Loucy (cell line): ENCODE results near the gene ATP13A1.

ENCODE experiments used
- H2AFZ ChIP-seq: fragments of 200-600 bp; sonication (generic); 2 replicates; pipeline ENCODE4 v1.6.0; 2016; ENCODE audit warnings: antibody characterized with exemption, mild to moderate bottlenecking, low read length, moderate library complexity
- H3F3A ChIP-seq: fragments of 200-600 bp; 2 replicates; pipeline ENCODE4 v1.6.0; 2016; ENCODE audit warnings: antibody characterized with exemption, low read depth, mild to moderate bottlenecking
- H3K27me3 ChIP-seq: fragments of 200-600 bp; sonication (generic); 2 replicates; pipeline ENCODE4 v1.6.1; 2014; ENCODE audit warnings: low read length, mild to moderate bottlenecking; ENCODE audit not compliant: insufficient read depth, poor library complexity, severe bottlenecking
- H3K36me3 ChIP-seq: fragments of 200-600 bp; sonication (generic); 2 replicates; pipeline ENCODE4 v1.6.1; 2016; ENCODE audit warnings: low read length; ENCODE audit not compliant: insufficient read depth
- H3K4me1 ChIP-seq: fragments of 200-600 bp; sonication (generic); 2 replicates; pipeline ENCODE4 v1.5.1; 2014; ENCODE audit warnings: low read length, mild to moderate bottlenecking; ENCODE audit not compliant: insufficient read depth, poor library complexity, severe bottlenecking
- H3K4me2 ChIP-seq: fragments of 200-600 bp; sonication (generic); 2 replicates; pipeline ENCODE4 v1.6.0; 2014; ENCODE audit warnings: antibody characterized with exemption, low read length, low read depth, mild to moderate bottlenecking; ENCODE audit not compliant: poor library complexity, severe bottlenecking
- H3K4me3 ChIP-seq: fragments of 200-600 bp; sonication (generic); 2 replicates; pipeline ENCODE4 v1.5.1; 2014; ENCODE audit warnings: low read length, mild to moderate bottlenecking, mixed read lengths; ENCODE audit not compliant: poor library complexity, severe bottlenecking
- H3K79me2 ChIP-seq: fragments of 200-600 bp; sonication (generic); 2 replicates; pipeline ENCODE4 v1.6.1; 2014; ENCODE audit warnings: low read length; ENCODE audit not compliant: insufficient read depth
- H3K9ac ChIP-seq: fragments of 200-600 bp; sonication (generic); 2 replicates; pipeline ENCODE4 v1.6.0; 2014; ENCODE audit warnings: mild to moderate bottlenecking, low read depth, low read length, moderate library complexity; ENCODE audit not compliant: poor library complexity, severe bottlenecking
- H3K9me2 ChIP-seq: fragments of 200-600 bp; sonication (generic); replicated peaks from 2 replicates; pipeline ENCODE4 v1.6.1; 2016; ENCODE audit warnings: low read depth, low read length, mixed read lengths
- H3K9me3 ChIP-seq: fragments of 200-600 bp; sonication (generic); 2 replicates; pipeline ENCODE4 v1.6.1; 2014; ENCODE audit warnings: mild to moderate bottlenecking, antibody characterized with exemption, low read length, low read depth; ENCODE audit not compliant: insufficient read depth
- H4K20me1 ChIP-seq: fragments of 200-600 bp; sonication (generic); 2 replicates; pipeline ENCODE4 v1.6.0; 2014; ENCODE audit warnings: antibody characterized with exemption, low read length, mild to moderate bottlenecking; ENCODE audit not compliant: insufficient read depth, poor library complexity, severe bottlenecking
- EZH2phosphoT487 ChIP-seq: fragments of 200-600 bp; IDR thresholded peaks from 2 replicates; pipeline ENCODE4 v1.6.1; 2018; ENCODE audit warnings: antibody characterized with exemption, mild to moderate bottlenecking, moderate library complexity, borderline replicate concordance
- TF ChIP-seq, protein P1 (sequence below): fragments of 200-600 bp; sonication (generic); conservative IDR thresholded peaks from 2 replicates; pipeline ENCODE4 v1.5.1; 2014; ENCODE audit warnings: mild to moderate bottlenecking, antibody characterized with exemption, low read length

The ATP13A1 gene

DNA sequence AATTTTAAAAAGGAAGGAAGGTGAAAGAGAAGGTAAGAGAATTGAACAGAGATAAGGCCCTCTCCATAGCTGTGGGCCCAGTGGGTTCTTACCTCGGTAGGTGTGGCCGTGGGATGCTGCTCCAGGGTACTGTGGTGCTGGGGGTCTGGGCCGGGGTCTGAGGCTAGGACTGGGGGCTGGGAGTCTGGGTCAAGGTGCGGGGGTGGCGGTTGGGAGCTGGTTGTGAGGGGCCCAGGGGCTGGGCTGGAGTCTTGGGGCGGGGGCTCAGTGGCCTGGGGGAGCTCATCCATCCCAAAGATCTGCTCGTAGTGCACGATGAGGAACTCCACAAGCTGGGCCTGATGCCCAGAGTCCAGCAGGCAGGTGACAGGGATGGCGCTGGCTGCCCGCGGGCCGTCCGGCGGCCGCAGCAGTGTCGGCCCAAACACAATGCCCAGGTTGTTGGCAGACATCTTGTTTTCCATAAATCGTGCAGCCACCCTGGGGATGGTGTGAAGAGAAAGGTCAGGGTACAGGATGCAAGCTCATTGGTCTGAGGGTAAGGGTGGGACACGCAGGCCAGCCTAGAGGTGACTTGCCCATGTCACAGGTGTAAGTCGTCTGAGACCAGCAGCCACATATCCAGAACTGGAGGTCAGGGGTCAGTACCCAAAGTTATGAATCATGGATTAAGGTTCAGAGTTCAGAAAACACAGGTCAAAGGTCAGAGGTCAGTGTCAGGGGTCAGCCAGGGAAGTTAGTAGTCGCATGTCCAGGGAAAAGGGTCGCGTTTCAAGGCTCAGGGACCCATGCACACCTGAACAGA lies 29.6 kb downstream of the ATP13A1 start:
- H3K79me2 ChIP-seq: no peaks in the 10 kb centered on the region
- H3K9me2 ChIP-seq: no peaks in the 10 kb centered on the region
- H3F3A ChIP-seq: no peaks in the 10 kb centered on the region
- H3K27me3 ChIP-seq: no peaks in the 10 kb centered on the region
- H3K4me3 ChIP-seq: no peak overlapping the region
- peaks cover 17% of the 10 kb centered on the region; the same call in 1 of the 2 replicates for H3K36me3 ChIP-seq
- H4K20me1 ChIP-seq: no peaks in the 10 kb centered on the region
- no peaks in the 10 kb centered on the region for H3K9me3 ChIP-seq
- H2AFZ ChIP-seq: no peak overlapping the region
- H3K9ac ChIP-seq: no peak overlapping the region
- no peak overlapping the region for H3K4me2 ChIP-seq
- TF ChIP-seq, protein P1, sequence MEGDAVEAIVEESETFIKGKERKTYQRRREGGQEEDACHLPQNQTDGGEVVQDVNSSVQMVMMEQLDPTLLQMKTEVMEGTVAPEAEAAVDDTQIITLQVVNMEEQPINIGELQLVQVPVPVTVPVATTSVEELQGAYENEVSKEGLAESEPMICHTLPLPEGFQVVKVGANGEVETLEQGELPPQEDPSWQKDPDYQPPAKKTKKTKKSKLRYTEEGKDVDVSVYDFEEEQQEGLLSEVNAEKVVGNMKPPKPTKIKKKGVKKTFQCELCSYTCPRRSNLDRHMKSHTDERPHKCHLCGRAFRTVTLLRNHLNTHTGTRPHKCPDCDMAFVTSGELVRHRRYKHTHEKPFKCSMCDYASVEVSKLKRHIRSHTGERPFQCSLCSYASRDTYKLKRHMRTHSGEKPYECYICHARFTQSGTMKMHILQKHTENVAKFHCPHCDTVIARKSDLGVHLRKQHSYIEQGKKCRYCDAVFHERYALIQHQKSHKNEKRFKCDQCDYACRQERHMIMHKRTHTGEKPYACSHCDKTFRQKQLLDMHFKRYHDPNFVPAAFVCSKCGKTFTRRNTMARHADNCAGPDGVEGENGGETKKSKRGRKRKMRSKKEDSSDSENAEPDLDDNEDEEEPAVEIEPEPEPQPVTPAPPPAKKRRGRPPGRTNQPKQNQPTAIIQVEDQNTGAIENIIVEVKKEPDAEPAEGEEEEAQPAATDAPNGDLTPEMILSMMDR: no peak
- TF ChIP-seq EZH2phosphoT487: no peak
- no peaks in the 10 kb centered on the region for H3K4me1 ChIP-seq

DNA sequence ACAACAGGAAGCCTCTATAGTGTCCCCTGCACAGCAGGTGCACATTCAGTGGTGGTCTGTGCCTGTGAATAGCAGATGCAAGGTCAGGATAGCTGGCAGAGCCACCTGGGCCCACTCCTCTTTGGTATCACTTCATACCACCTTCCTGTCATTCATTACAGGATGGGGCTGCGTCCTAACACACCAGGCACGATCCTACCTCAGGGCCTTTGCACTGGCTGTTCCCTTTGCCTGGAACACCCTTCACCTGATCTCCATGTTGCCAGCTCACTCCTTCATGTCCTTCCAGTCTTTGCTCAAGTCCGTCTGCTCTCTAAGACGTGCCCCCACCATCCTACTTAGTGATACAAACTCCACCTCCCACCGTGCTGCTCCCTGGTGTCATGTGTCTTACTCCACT lies 30.8 kb downstream of the ATP13A1 start:
- TF ChIP-seq EZH2phosphoT487: no peak
- TF ChIP-seq, protein P1: no peak
- Histone ChIP-seq H3K9me3 (no peaks in the 10 kb centered on the region), H3F3A (no peaks in the 10 kb centered on the region), H3K36me3 (peaks cover 17% of the 10 kb centered on the region; the same call in 1 of the 2 replicates), H2AFZ (no peak overlapping the region), H3K9ac (no peak overlapping the region), H3K4me3 (no peak overlapping the region), H3K4me2 (no peak overlapping the region), H3K4me1 (no peaks in the 10 kb centered on the region), H3K27me3 (no peaks in the 10 kb centered on the region), H3K9me2 (no peaks in the 10 kb centered on the region), H4K20me1 (no peaks in the 10 kb centered on the region), H3K79me2 (no peaks in the 10 kb centered on the region)

DNA sequence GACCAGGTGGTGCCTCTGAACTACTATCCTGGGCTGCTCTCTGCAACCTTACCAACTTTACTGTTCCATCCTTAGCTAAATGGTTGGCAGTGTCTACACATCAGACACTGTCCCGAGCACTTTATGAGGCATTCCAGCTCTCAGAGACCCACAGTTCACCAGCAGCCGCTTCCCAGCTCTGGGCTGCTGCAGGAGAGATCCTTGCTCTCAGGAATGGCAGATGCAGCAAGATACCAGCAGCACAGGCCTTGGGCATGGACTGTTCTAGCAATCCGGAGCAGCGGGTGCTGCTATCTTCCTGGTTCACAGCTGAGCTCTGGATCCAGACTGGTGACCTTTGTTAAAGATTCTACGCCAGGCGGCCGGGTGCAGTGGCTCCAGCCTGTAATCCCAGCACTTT lies 32.1 kb downstream of the ATP13A1 start:
- no peak overlapping the region for H3K4me2 ChIP-seq
- no peaks in the 10 kb centered on the region for H4K20me1 ChIP-seq

DNA sequence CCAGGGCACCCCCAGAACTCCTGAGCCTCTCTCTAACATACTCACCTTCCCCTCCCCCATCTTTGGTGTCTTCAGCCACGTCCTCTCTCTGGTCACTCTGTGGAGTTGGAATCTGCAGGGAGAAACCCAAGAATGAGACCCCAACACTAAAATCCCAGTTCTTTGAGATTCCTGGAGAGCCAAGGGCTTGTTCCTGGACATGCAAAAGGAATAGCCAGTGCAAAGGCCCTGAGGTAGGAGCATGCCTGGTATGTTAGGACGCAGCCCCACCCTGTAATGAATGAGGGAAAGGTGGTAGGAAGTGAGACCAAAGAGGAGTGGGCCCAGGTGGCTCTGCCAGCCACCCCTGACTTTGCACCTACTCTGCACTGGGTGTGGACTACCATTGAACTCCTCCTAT lies 33.0 kb downstream of the ATP13A1 start:
- H3K4me1 ChIP-seq: no peaks in the 10 kb centered on the region
- no peaks in the 10 kb centered on the region for H3K79me2 ChIP-seq
- H4K20me1 ChIP-seq: no peaks in the 10 kb centered on the region
- no peaks in the 10 kb centered on the region for H3K9me2 ChIP-seq
- peaks cover 17% of the 10 kb centered on the region; the same call in 1 of the 2 replicates for H3K36me3 ChIP-seq
- TF ChIP-seq, protein P1: no peak
- TF ChIP-seq EZH2phosphoT487: no peak
- H3F3A ChIP-seq: no peaks in the 10 kb centered on the region
- no peaks in the 10 kb centered on the region for H3K27me3 ChIP-seq
- no peak overlapping the region for H3K4me3 ChIP-seq
- H3K9me3 ChIP-seq: no peaks in the 10 kb centered on the region
- H2AFZ ChIP-seq: no peak overlapping the region
- H3K4me2 ChIP-seq: no peak overlapping the region
- no peak overlapping the region for H3K9ac ChIP-seq

More for the DNA sequence above, 32.1 kb downstream of the ATP13A1 start:
- Histone ChIP-seq H3F3A (no peaks in the 10 kb centered on the region), H3K4me3 (no peak overlapping the region), H3K9ac (no peak overlapping the region), H3K36me3 (peaks cover 17% of the 10 kb centered on the region; the same call in 1 of the 2 replicates), H3K79me2 (no peaks in the 10 kb centered on the region), H3K9me2 (no peaks in the 10 kb centered on the region), H3K9me3 (no peaks in the 10 kb centered on the region), H2AFZ (no peak overlapping the region), H3K4me1 (no peaks in the 10 kb centered on the region), H3K27me3 (no peaks in the 10 kb centered on the region)
- TF ChIP-seq EZH2phosphoT487: no peak
